SK-N-SH treated with all-trans-retinoic acid at 6 μM for 48 hours (cell line): ENCODE data around the gene ZNF462.

Source experiments
- ESRRG ChIP-seq: fragments of 250-450 bp; sonication (Bioruptor Pico); IDR thresholded peaks from 2 replicates; pipeline ENCODE4 v1.6.1; 2021; ENCODE audit warnings: mild to moderate bottlenecking
- PATZ1 ChIP-seq: fragments of 250-450 bp; sonication (Bioruptor Pico); IDR thresholded peaks from 2 replicates; pipeline ENCODE4 v1.8.0; 2020; ENCODE audit warnings: mild to moderate bottlenecking, moderate library complexity, borderline replicate concordance
- SNAI2 ChIP-seq: fragments of 250-450 bp; sonication (Bioruptor Pico); IDR thresholded peaks from 2 replicates; pipeline ENCODE4 v1.5.0; 2020; ENCODE audit warnings: mild to moderate bottlenecking, moderate library complexity
- ZFP3 ChIP-seq: fragments of 250-450 bp; sonication (Bioruptor Pico); IDR thresholded peaks from 2 replicates; pipeline ENCODE4 v1.5.0; 2020; ENCODE audit warnings: mild to moderate bottlenecking, moderate library complexity
- ZFP30 ChIP-seq: fragments of 450-650 bp; formaldehyde crosslinking; IDR thresholded peaks from 2 replicates; pipeline ENCODE4 v1.5.0; 2022; ENCODE audit warnings: mild to moderate bottlenecking, moderate library complexity

GRCh38 chr9:107049803-107050184 lies 186.8 kb downstream of the ZNF462 start:
- TF ChIP-seq ZFP3 (CRISPR knock-in tag) (no peak), ESRRG (no peak), SNAI2 (CRISPR knock-in tag) (no peak), ZFP30 (no peak), PATZ1 (CRISPR knock-in tag) (no peak)
